ENCODE measurements around the gene RHOJ.

DNA sequence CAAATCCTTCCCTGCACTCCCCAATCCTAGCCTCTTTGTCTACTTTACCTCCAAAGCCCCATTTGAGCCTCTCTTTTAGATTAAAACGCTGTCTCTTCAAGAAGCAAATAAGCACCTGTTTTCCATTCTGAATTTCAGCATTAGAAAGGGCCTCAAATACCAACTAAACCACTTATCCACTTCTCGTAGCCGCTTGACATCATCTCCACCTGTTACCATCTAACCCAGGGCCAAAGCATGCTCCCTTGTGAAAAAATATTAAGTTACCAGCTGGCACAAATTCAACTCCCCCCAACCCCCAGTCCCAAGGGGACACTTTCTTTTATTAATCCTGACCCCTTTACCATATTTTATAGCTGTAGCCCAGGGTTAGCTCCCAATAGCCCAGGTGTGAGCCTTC, 71.4 kb downstream of the RHOJ start:
- TF ChIP-seq EZH2 (IDR thresholded peaks at IDR 0.05; ENCODE audit: low read depth, unreplicated experiment) = no peak
- TF ChIP-seq, protein P1, sequence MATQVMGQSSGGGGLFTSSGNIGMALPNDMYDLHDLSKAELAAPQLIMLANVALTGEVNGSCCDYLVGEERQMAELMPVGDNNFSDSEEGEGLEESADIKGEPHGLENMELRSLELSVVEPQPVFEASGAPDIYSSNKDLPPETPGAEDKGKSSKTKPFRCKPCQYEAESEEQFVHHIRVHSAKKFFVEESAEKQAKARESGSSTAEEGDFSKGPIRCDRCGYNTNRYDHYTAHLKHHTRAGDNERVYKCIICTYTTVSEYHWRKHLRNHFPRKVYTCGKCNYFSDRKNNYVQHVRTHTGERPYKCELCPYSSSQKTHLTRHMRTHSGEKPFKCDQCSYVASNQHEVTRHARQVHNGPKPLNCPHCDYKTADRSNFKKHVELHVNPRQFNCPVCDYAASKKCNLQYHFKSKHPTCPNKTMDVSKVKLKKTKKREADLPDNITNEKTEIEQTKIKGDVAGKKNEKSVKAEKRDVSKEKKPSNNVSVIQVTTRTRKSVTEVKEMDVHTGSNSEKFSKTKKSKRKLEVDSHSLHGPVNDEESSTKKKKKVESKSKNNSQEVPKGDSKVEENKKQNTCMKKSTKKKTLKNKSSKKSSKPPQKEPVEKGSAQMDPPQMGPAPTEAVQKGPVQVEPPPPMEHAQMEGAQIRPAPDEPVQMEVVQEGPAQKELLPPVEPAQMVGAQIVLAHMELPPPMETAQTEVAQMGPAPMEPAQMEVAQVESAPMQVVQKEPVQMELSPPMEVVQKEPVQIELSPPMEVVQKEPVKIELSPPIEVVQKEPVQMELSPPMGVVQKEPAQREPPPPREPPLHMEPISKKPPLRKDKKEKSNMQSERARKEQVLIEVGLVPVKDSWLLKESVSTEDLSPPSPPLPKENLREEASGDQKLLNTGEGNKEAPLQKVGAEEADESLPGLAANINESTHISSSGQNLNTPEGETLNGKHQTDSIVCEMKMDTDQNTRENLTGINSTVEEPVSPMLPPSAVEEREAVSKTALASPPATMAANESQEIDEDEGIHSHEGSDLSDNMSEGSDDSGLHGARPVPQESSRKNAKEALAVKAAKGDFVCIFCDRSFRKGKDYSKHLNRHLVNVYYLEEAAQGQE (IDR thresholded peaks at IDR 0.05; ENCODE audit: unreplicated experiment) = no peak
- TF ChIP-seq, protein P2, sequence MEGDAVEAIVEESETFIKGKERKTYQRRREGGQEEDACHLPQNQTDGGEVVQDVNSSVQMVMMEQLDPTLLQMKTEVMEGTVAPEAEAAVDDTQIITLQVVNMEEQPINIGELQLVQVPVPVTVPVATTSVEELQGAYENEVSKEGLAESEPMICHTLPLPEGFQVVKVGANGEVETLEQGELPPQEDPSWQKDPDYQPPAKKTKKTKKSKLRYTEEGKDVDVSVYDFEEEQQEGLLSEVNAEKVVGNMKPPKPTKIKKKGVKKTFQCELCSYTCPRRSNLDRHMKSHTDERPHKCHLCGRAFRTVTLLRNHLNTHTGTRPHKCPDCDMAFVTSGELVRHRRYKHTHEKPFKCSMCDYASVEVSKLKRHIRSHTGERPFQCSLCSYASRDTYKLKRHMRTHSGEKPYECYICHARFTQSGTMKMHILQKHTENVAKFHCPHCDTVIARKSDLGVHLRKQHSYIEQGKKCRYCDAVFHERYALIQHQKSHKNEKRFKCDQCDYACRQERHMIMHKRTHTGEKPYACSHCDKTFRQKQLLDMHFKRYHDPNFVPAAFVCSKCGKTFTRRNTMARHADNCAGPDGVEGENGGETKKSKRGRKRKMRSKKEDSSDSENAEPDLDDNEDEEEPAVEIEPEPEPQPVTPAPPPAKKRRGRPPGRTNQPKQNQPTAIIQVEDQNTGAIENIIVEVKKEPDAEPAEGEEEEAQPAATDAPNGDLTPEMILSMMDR (conservative IDR thresholded peaks at IDR 0.05; ENCODE audit: low read depth in 2 of 2) = no peak
